ENCODE results near the gene GDPGP1. TPM values are rescaled to one million over a fixed set of nuclear protein-coding genes. Genes with fewer than 3 reads are reported as not detected.

GDPGP1 gene
- total and polyA plus RNA-seq, 9 of the 15 experiments (the other 6 are each of a cell fraction or from before 2014, with no cell fraction given) = 0.78 to 6.1 (median 2.8) TPM

GRCh38 chr15:90291679-90292356 lies 57.8 kb downstream of the GDPGP1 start:
- TF ChIP-seq EGR1 (conservative IDR thresholded peaks at IDR 0.05) (0 out of 2 replicates have a peak, but pooled peaks have one; percentile 24), NRF1 (conservative IDR thresholded peaks at IDR 0.05 in 1 of 2, IDR thresholded peaks at IDR 0.05 in 1 of 2) (no peak), KDM2B (CRISPR knock-in tag; IDR thresholded peaks at IDR 0.05) (no peak), BCOR (IDR thresholded peaks at IDR 0.05) (peak; percentile 89), ADNP (tag; IDR thresholded peaks at IDR 0.05) (peak; percentile 68), TBP (optimal IDR thresholded peaks at IDR 0.05; ENCODE audit: low read depth, low read length) (peak; percentile 39), TAF1 (IDR thresholded peaks at IDR 0.05; ENCODE audit: control insufficient read depth, extremely low read depth, insufficient read depth, low read length, severe bottlenecking) (peak; percentile 22), HDAC2 (IDR thresholded peaks at IDR 0.05) (0 out of 2 replicates have a peak, but pooled peaks have one; percentile 40), ZNF75A (CRISPR knock-in tag; IDR thresholded peaks at IDR 0.05) (no peak), KDM1A (IDR thresholded peaks at IDR 0.05) (peak; percentile 26 to 65; a peak in 3 of 4 replicates), FOXP1 (CRISPR knock-in tag; IDR thresholded peaks at IDR 0.05) (no peak), RAD51 (IDR thresholded peaks at IDR 0.05; ENCODE audit: borderline replicate concordance, low read depth) (peak; percentile 10; the same call in 1 of the 2 replicates), RBFOX2 (IDR thresholded peaks at IDR 0.05; ENCODE audit: low read depth, low read length) (0 out of 2 replicates have a peak, but pooled peaks have one; percentile 36), ZBTB33 (CRISPR knock-in tag; IDR thresholded peaks at IDR 0.05) (0 out of 2 replicates have a peak, but pooled peaks have one; percentile 31)
- BruUV-seq (replicated peaks) = no TSS peak

More at GRCh38 chr15:90291679-90292356, 57.8 kb downstream of the GDPGP1 start:
- H2AFZ ChIP-seq (ENCODE audit: low read depth, low read length) = peak overlapping the region; percentile 71
- POLR2A ChIA-PET = interaction anchor here (1.0 to 1.3 kb wide), 4 partner anchors 18 to 37 kb away, joined by 3 to 5 read pairs (median 4); no protein-coding TSS in a partner anchor
- FAIRE-seq = peak; percentile 85
- WGBS (ENCODE audit: insufficient coverage, low coverage, missing lambda C conversion rate) = 32% methylated on average over 16 of the region's 16 CpGs
- H3K27ac ChIP-seq (ENCODE audit: extremely low read depth, low read depth, low read length) = no peak overlapping the region
- H3K4me3 ChIP-seq = no peak overlapping the region
- H3K36me3 ChIP-seq (ENCODE audit: control insufficient read depth, insufficient read depth, low read length) = no peaks in the 10 kb centered on the region
- in situ Hi-C loops (cut with MboI) = no loop called here
- H3K79me2 ChIP-seq (ENCODE audit: control insufficient read depth, insufficient read depth, low read length) = no peaks in the 10 kb centered on the region
- no peaks in the 10 kb centered on the region for H3K9me3 ChIP-seq (replicated peaks; ENCODE audit: control insufficient read depth, insufficient read depth, low read depth, low read length)
- H3K27me3 ChIP-seq (ENCODE audit: control insufficient read depth in 2 of 2, insufficient read depth in 2 of 2, low read length in 2 of 2) = no peaks in the 10 kb centered on the region; a peak in 1 of 5 replicates
- peaks cover 0 to 27% of the 10 kb centered on the region in 2 experiments; a peak in 4 of 5 replicates for H3K4me1 ChIP-seq (replicated peaks in 1 of 2; ENCODE audit: control insufficient read depth in 2 of 2, insufficient read depth in 2 of 2, low read length in 2 of 2)
- H3K9ac ChIP-seq (ENCODE audit: insufficient read depth in 1 of 2, low read depth in 2 of 2, low read length in 2 of 2) = no peak overlapping the region
- CTCF ChIA-PET (ENCODE audit: low intra/inter-chr PET ratio) = no interaction called here
- intact Hi-C loops (cut with micrococcal nuclease) = loop anchor here (5.0 to 10.0 kb wide), 2 partner anchors 643 to 980 kb away; partner anchors contain the start of genes HDDC3 and UNC45A
- no peaks in the 10 kb centered on the region for H4K20me1 ChIP-seq (replicated peaks; ENCODE audit: control insufficient read depth, insufficient read depth, low read length)
- H3K4me2 ChIP-seq (ENCODE audit: insufficient read depth, low read length) = peak overlapping the region; percentile 14; the same call in 1 of the 2 replicates
- ATAC-seq = peak; percentile 76
- no peaks in the 10 kb centered on the region for H3K9me1 ChIP-seq (ENCODE audit: control insufficient read depth, insufficient read depth, low read length)
- peak; percentile 87 to 90 (median 90) for DNase-seq (ENCODE audit: extremely low read depth in 1 of 4, low spot score in 3 of 4)

Data from K562 (cell line).